GF-D8 (cell line): ENCODE measurements around the gene NAT8L.
"Not testable (repeated sequence)": the region's sequence is repeated elsewhere in the genome, so short reads cannot be mapped to it uniquely, and the experiment has no call there.

ENCODE experiments used
- DNase-seq: peaks from one replicate; lab custom pipeline; 2025; lab: John Stamatoyannopoulos, UW

NAT8L gene, protein sequence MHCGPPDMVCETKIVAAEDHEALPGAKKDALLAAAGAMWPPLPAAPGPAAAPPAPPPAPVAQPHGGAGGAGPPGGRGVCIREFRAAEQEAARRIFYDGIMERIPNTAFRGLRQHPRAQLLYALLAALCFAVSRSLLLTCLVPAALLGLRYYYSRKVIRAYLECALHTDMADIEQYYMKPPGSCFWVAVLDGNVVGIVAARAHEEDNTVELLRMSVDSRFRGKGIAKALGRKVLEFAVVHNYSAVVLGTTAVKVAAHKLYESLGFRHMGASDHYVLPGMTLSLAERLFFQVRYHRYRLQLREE

DNA sequence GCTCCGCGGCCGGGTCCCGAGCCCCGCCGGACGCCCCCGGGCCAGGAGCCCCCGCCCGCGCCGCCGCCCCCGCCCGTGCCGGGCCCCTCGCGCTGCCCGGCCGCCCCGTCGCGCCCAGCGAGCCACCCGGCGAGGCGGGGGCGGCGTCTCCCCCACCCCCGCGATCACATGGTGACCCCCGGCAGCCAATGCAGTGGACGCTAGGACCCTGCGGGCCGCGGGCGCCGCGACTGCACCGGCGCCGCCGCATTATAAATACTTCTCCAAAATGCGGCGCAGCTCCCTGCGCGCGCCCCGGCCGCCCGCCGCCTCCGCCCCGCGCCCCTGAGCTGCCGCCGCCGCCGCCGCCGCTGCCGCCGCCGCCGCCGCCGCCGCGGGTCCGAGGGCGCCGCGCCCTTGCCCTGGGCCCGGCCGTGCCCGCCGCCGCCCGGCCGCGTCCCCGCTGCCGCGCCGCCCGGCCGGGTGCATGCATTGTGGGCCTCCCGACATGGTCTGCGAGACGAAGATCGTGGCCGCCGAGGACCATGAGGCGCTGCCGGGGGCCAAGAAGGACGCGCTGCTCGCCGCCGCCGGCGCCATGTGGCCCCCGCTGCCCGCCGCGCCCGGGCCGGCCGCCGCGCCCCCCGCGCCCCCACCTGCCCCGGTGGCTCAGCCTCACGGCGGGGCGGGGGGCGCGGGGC lies at the start of gene NAT8L:
NAT8L (plus strand) TSS at position 282 of the 680 bp plus-strand sequence; CDS start at position 467, 185 bp downstream.
- DNase-seq, result peak; percentile 28

DNA sequence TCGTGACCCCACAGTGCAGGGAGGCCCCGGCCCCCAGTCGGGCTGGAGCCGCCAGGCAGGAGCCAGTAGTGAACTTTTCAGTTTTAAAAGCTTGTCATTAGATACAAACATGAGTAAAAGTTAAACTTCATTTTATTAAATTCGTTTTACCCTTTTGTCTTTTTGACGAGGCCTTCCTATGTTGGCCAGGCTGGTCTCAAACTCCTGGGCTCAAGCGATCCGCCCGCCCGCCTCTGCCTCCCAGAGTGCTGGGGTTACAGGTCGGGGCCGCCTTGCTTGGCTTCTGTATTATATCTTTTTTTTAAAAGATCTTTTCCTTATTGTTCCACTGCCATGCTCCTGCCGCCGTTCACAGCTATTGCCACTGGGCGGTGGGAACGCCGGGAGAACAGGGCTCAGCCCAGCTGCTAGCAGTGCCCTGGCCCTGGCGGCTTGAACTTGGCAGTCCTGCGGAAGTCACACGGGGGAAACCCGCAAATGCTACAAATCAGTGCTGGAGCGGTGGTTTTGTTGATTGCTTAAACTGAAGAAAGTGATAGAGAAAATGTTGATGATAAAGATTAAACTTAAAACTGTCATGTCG lies 49.4 kb upstream of the NAT8L start:
- DNase-seq, result peak; percentile 71

DNA sequence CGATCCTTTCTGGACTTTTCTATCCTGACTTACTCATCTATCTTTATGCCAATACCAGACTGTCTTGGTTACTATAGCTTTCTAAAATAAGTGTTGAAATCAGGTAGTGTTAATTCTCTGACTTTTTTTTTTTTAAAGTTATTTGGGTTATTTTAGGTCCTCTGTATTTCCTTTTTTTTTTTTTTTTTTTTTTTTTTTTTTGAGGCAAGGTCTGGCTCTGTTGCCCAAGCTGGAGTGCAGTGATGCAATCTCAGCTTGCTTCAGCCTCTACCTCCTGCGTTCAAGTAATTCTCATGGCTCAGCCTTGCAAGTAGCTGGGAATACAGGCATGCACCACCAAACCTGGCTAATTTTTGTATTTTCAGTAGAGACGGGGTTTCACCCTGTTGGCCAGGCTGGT lies 47.5 kb upstream of the NAT8L start:
- no peak for DNase-seq

DNA sequence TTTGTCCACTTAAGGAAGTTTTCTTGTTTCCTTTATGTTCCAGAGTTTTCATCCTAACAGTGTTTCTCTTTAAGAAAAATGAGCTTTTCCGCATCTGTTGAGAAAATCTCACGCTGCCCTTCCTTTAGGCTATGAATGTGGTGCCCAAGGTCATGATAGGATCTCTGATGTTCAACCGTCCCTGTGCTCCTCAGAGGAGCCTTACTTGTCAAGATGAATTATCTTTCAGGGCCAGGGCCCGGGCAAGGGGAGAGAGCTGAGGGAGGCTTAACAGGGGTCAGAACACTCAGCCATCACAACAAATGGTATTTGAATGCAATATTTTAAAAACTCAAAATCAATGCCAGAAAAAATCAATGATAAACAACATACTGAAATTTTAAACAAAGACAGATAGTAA lies 44.1 kb upstream of the NAT8L start:
- no peak for DNase-seq

DNA sequence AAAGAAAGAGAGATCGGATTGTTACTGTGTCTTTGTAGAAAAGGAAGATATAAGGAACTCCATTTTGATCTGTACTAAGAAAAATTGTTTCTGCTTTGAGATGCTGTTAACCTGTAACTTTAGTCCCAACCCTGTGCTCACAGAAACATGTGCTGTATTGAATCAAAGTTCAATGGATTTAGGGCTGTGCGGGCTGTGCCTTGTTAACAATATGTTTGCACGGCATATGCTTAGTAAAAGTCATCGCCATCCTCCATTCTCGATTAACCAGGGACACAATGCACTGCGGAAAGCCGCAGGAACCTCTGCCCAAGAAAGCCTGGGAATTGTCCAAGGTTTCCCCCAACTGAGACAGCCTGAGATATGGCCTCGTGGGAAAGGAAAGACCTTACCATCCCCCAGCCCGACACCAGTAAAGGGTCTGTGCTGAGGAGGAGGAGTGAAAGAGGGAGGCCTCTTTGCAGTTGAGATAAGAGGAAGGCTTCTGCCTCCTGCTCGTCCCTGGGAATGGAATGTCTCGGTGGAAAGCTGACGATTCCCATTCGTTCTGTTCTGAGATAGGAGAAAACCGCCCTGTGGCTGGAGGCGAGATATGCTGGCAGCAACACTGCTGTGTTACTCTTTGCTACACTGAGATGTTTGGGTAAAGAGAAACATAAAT lies 37.6 kb upstream of the NAT8L start:
- not testable (repeated sequence) for DNase-seq

DNA sequence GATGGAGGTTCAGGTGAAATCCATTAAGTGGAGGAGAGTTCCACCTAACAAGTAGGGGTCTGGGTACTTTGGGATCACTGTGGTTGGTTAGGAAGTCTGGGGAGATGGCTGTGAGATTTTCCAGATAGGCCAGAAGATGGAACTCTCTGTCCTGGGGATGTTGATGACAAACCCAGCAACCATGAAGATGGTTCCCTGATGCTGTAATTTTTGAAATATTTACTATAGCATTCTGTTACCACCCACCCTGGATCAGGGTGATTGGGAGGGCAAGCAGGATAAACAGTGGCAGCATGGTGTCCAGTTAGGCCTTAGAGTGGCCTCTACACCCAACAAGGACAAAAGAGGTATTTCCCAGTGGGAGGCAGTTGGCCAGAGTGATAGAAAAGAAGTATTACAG lies 34.4 kb upstream of the NAT8L start:
- DNase-seq, result no peak

DNA sequence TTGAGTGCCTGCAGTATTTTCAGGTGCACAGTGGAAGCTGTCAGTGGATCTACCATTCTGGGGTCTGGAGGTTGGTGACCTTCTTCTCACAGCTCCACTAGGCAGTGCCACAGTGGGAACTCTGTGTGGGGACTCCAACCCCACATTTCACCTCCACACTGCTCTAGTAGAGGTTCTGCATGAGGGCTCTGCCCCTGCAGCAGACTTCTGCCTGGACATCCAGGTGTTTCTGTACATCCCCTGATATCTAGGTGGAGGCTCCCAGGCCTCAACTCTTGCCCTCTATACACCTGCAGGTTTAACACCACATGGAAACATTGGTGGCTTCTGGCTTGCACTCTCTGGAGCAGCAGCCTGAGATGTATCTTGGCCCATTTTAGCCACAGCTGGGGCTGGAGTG lies 33.3 kb upstream of the NAT8L start:
- DNase-seq, result no peak

DNA sequence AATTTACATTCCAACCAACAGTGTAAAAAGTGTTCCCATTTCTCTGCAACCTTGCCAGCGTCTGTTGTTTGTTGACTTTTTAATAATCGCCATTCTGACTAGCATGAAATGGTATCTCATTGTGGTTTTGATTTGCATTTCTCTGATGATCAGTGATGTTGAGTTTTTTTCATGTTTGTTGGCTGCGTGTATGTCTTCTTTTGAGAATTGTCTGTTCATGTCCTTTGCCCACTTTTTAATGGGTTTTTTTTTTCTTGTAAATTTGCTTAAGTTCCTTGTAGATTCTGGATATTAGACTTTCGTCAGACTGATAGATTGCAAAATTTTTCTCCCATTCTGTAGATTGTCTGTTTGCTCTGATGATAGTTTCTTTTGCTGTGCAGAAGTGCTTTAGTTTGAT lies 32.0 kb upstream of the NAT8L start:
- not testable (repeated sequence) for DNase-seq

DNA sequence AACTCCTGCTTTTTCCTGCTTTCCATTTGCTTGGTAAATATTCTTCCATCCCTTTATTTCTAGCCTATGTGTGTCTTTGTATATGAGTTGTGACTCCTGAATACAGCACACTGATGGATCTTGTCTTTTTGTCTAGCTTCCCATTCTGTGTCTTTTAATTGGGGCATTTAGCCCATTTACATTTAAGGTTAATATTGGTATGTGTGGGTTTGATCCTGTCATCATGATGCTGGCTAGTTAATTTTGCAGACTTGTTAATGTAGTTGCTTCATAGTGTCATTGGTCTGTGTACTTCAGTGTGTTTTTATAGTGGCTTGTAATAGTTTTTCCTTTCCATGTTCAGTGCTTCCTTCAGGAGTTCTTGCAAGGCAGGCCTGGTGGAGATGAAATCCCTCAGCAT lies 28.0 kb upstream of the NAT8L start:
- DNase-seq, result not testable (repeated sequence)

DNA sequence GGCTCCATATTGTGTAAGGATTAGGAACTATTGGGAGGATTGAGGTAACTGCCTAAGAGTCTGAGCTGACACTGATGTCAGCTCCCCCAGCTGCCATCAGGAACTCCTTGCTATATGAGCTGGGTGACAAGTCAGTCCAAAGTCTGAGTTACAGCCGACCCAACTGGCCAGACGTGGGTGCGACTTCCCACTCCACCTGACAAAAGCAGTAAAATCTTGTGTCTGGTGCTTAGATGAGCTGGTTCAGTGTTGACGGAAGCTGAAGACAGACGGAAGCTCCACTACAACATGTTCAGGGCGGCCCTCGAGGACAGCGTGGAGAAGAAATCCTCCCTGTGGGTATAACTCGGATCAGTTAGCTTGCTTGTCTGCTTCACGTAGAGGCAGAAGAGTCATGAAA lies 22.8 kb upstream of the NAT8L start:
- DNase-seq, result no peak

DNA sequence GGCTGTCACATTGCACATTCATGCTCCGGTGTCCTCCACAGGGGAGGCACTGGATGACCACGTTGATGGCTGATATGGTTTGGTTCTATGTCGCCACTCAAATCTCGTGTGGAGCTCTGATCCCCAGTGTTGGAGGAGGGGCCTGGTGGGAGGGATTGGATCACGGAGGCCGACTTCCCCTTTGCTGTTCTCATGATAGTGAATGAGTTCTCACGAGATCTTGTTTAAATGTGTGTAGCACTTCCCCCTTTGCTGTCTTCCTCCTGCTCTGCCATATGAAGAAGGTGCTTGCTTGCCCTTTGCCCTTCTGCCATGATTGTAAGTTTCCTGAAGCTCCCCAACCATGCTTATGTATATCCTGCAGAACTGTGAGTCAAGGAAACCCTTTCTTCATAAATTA lies 22.3 kb upstream of the NAT8L start:
- DNase-seq, result peak; percentile 39

DNA sequence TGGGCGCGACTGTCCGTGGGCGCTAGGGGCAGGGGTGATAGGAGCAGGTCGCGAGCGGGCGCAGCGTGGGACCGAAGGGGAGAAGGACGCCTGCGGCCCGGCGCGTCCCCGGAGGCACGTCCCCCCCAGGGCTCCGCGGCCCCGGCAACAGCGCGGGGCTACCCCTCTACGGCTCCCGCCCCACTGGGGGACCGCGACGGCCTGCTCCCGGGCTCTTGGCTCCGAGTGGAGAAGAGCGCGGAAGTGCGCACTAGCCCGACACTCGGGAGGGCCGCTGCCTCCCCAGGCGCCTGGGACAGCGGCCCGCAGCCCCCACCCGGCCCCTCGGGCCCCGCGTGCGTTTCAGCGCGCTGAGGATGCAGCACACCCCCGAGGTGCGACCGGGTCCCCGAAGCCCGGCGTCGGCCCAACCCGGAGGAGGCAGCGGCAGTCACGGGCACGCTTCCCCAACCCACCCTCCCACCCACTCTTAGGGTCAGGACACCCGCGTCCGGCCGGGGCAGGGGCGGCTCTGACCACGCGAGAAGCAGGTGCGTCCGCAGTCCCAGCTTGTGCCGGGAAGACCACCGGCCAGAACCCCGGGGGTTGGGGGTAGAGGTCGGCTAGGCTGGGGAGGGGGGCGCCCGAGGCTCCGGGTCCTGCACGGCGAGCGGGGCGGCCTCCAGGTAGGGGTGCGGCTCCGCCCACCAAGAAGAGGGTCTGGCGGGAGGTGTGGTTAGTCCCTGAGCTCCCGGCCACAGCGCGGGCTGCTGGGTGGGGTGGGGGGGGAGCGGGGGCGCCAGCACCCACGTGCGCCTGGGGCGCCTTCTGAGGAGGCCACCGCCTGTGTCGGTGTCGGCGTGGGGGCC lies 18.5 kb upstream of the NAT8L start:
- DNase-seq, result no peak

DNA sequence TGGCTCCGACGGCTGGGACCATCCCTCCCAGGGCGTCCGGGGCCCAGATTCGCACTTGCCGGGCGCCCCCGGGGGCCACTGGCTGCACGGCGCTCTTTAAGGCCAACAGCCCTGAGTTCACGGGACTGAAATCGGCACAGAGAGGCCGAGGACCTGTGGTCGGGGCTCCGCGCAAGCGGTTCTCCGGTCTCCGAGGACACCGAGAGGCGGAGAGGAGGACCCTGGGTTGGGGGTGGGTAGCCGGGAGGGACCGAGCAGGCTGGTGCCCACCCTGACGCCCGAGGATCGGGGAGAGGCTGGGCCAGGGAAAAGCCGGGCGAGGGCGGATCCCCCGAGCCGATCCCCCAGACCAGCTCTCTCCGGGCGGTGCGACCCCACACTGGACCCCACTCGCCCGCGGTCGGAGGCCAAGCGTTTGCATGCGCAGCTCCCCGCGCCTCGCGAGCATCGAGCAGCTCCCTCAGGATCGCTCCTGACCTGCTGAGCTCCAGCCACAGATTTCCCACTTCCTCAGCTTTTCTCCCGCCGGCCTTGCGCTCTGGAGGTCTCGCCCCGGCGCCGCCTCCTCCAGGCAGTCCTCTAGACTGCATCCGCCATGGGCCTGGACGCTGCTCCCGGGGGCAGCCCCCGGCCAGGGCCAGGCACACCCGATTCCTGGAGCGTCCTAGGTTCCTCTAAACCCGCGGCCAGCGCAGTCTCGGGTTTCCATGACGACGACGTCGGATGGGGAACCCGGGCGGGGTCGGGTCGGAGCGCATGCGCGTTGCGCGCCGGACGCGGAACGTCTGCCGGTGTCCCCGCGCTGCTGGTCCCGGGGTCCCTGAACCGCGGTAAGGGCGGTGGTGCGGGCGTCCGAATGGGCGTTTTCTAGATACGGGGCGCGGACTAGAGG lies 17.6 kb upstream of the NAT8L start:
- DNase-seq, result peak; percentile 41

DNA sequence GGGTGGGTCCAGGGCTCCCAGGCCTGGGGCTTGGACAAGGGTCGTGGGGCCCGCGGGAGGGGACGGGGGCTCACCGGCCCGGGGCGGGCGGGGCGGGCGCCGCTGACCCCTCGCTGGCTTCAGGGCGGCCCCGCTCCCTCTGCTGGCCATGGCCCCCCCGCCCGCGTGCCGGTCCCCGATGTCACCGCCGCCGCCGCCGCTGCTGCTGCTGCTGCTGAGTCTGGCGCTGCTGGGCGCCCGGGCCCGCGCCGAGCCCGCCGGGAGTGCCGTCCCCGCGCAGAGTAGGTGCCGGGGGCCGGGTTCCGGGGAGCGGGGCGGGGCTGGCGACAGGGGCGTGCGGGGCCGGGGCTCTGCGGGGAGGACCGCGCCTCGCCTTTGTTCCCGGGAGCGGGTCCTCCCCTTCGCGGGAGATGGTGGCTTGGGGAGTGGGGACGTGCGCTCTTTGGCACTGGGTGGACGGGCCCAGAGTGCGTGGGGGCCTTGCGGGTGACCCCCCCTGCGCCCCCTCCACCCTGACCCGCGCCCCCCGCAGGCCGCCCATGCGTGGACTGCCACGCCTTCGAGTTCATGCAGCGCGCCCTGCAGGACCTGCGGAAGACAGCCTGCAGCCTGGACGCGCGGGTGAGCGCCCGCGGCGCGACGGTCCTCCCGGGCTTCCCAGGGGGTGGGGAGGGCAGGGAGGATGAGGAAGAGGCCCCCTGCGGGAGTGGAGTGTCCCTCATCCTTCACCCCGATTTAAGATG lies 16.8 kb upstream of the NAT8L start:
- DNase-seq, result no peak

DNA sequence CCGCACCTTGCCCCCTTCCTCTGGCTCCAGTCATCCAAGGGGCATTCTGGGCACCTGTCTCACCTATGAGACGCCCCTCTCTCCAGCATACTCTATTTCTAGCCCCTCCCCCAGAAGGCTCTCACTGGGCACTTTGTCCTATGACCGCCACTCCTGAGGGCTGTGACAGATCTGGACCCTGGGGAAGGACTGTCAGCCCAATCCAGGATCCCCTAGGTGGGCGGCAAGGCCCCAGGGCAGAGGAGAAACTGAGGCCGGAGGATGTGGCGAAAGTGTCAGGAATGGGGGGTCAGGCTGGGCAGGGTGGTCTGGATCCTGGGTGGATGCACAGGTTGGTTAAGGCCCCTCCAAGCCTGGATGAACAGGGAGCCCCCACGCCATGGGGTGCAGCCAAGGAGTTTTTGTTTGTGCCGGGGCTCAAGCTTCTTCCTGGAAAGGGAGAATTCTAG lies 16.2 kb upstream of the NAT8L start:
- DNase-seq, result no peak

DNA sequence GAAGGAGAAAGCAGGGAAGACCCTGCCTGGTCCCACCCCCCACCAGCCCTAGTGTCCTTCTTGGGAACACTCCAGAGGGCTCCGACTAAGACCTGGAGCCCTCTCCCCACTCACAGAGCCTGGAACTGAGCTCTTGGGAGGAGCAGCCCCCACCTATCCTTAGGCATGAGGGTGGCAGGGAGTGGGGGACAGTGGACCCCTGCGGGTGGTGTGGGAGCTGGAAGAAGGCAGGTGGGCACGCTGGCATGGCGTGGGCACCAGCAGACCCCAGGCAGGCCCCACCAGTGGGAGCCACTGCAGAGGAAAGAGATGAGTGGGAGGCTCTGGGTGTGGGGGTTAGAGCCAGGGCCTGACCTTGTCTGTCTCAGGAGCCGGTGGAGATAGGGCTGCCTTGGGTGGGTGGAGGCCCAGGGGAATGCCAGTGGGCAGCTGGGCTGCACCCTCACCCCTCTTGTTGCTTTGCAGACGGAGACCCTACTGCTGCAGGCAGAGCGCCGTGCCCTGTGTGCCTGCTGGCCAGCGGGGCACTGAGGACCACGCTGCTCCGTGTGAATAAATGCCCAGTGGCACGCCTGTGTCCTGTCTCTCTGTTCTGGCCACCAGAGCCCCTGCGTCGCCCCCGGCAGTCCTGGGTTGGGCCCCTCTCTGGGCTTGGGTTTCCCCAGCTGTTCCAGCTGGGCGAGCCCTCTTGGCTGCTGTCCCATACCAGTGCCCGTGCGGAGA lies 15.6 kb upstream of the NAT8L start:
- DNase-seq, result no peak

DNA sequence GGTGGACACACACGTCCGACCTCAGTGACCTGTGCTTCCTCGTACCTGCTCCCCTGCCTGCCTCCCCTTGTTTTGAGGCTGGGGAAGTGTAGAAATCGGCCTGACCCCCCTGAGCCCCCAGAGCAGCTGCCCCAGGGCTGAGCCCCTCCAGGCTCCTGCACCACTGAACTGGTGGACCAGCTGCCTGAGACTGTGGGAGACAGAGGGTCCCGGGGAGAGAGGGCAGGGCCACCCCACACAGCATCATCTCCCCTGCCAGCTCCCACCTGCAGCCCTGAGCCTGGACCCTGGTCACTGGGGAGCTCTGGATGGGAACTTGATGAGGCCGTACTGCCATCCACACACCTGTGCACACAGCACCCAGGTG lies 15.0 kb upstream of the NAT8L start:
- DNase-seq, result no peak

DNA sequence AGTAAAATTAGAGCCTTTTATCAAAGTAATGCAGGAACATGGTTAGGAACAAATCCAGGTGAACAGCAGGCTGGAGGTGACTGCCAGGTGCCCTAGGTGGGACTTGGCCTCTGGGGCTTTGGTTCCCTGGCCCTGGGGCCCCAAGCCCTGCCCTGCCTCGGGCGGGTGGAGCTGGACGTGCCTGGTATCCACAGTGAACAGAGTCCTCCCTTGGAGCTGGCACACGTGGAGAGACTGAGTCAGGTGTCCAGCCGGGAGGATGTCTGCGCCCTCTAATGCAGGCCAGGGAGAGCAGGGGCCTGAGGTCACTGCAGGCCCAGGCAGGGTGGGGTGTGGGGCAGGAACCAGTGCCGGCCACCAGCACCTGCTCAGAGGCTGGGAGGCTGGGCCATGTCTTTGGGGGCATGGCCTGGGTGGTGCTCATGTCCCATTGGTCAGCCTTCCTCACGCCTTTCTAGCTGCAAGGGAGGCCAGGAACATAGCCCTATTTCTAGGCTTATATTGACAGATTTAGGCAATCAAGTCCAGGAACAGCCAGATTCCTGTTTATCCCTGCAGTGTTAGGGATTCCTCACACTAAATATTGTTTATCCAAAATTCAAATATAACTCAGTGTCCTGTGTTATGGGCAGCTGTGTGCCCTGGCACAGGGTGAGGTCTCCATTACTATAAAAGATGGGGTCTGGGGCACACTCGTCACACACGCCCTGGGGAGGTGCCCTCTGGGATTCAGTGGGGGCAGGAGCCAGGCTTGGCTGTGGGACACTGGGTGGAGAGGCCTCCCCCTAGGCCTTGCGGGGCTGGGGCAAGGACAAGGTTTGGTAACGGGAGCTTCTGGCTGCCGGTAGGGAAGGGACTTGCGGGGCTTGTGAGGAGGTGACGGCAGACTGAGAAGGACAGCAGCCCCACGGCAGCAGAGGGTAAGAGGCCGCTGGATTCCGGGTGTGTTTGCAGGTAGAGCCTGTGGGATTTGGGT lies 14.3 kb upstream of the NAT8L start:
- no peak for DNase-seq
